HepG2 (cell line): ENCODE data around the gene GFOD1. TPM values are rescaled to one million over a fixed set of nuclear protein-coding genes. Genes with fewer than 3 reads are reported as not detected.

Experiments used
- ATAC-seq: fragments of 200-7000 bp; cut with Tn5 transposase; 3 replicates; pipeline ENCODE4 v1.9.1; 2020; ENCODE audit warnings: mild to moderate bottlenecking, moderate library complexity
- BruUV-seq: library from RNA; stranded (reverse); fragments of 400-500 nt; replicated peaks from 2 replicates; lab custom pipeline; 2021; lab: Mats Ljungman, UMichigan
- CTCF ChIA-PET: fragments of 300-600 bp; formaldehyde crosslinking; extraction: SDS; loops from one replicate; lab custom pipeline; 2021; ENCODE audit warnings: low total read pairs, inconsistent platforms, low intra/inter-chr PET ratio; lab: Yijun Ruan, JAX
- POLR2A ChIA-PET: fragments of 350-600 bp; sonication (Branson Sonifier 250); formaldehyde crosslinking; loops from one replicate; lab custom pipeline; 2020; ENCODE audit warnings: antibody characterized with exemption, inconsistent platforms; lab: Yijun Ruan, JAX
- DNase-seq: peaks from one replicate; pipeline ENCODE4 v3.0.0-alpha.2; 2015; ENCODE audit warnings: low spot score
- FAIRE-seq: peaks from 3 replicates; lab custom pipeline; 2011; peaks lifted over from hg19 to GRCh38; lab: Jason Lieb, UNC
- H2AFZ ChIP-seq: one replicate; pipeline ENCODE4 v1.6.1; 2011; ENCODE audit warnings: low read length, inconsistent platforms
- H3K27ac ChIP-seq: fragments of 300-600 bp; 3 replicates; pipeline ENCODE4 v1.8.0; 2011; ENCODE audit warnings: mixed run types, mild to moderate bottlenecking, mixed read lengths, low read length, inconsistent platforms; ENCODE audit not compliant: insufficient read depth; ENCODE audit errors: extremely low read length
- H3K27me3 ChIP-seq, 2 experiments: fragments of 200-600 bp in 1 of 2; 2 replicates in 1 of 2; 3 replicates in 1 of 2; pipeline versions ENCODE4 v1.6.0 to v1.8.0; 2011; ENCODE audit warnings: low read length in 2 of 2, mild to moderate bottlenecking in 2 of 2, moderate library complexity in 2 of 2, inconsistent platforms in 1 of 2; ENCODE audit not compliant: insufficient read depth in 2 of 2, control insufficient read depth in 1 of 2
- H3K36me3 ChIP-seq, 2 experiments: fragments of 200-600 bp in 1 of 2; replicated peaks in 1 of 2; 2 replicates in 1 of 2; 3 replicates in 1 of 2; pipeline versions ENCODE4 v1.5.1 to v1.8.0; 2011; ENCODE audit warnings: low read length in 2 of 2, inconsistent platforms in 1 of 2; ENCODE audit not compliant: insufficient read depth in 2 of 2, control insufficient read depth in 1 of 2
- H3K4me1 ChIP-seq: 2 replicates; pipeline ENCODE4 v1.5.1; 2012; ENCODE audit warnings: low read length, inconsistent platforms; ENCODE audit not compliant: insufficient read depth
- H3K4me2 ChIP-seq: 2 replicates; pipeline ENCODE4 v1.6.0; 2011; ENCODE audit warnings: low read depth, low read length, inconsistent platforms
- H3K4me3 ChIP-seq, 3 experiments: fragments of 200-600 bp in 1 of 3; sonication (generic), shearing (Covaris generic) in 1 of 3; replicated peaks in 1 of 3; 2 replicates each; pipeline ENCODE4 v1.5.1; 2011 to 2016; ENCODE audit warnings: low read length in 3 of 3, inconsistent platforms in 2 of 3, low read depth in 2 of 3, mild to moderate bottlenecking in 2 of 3, control low read depth in 1 of 3, mixed read lengths in 1 of 3; ENCODE audit not compliant: insufficient read depth in 1 of 3
- H3K79me2 ChIP-seq: one replicate; pipeline ENCODE4 v1.6.1; 2011; ENCODE audit warnings: low read length, inconsistent platforms; ENCODE audit not compliant: insufficient read depth
- H3K9ac ChIP-seq: 2 replicates; pipeline ENCODE4 v1.6.0; 2011; ENCODE audit warnings: mild to moderate bottlenecking, low read depth, low read length, inconsistent platforms; ENCODE audit not compliant: insufficient read depth
- H3K9me3 ChIP-seq: 2 replicates; pipeline ENCODE4 v1.5.1; 2012; ENCODE audit warnings: mild to moderate bottlenecking, low read length
- H4K20me1 ChIP-seq: 2 replicates; pipeline ENCODE4 v1.6.0; 2011; ENCODE audit warnings: inconsistent platforms, mild to moderate bottlenecking, low read length, moderate library complexity; ENCODE audit not compliant: insufficient read depth
- BCLAF1 ChIP-seq: fragments of 450-650 bp; IDR thresholded peaks from 2 replicates; pipeline ENCODE4 v1.6.1; 2017; ENCODE audit warnings: mild to moderate bottlenecking
- CBX1 ChIP-seq: IDR thresholded peaks from one replicate; pipeline ENCODE4 v1.6.1; 2016; ENCODE audit warnings: antibody characterized with exemption, low read depth
- DRAP1 ChIP-seq: IDR thresholded peaks from 2 replicates; pipeline ENCODE4 v1.6.1; 2016; ENCODE audit warnings: missing genetic modification reagents, missing compliant biosample characterization
- FOXA1 ChIP-seq, 2 experiments: fragments of 450-650 bp in 1 of 2; sonication (generic) in 1 of 2; formaldehyde crosslinking in 1 of 2; IDR thresholded peaks; 2 replicates each; pipeline versions ENCODE4 v1.4.0 to v1.6.1; 2016 to 2020; ENCODE audit warnings: missing genetic modification reagents in 1 of 2
- FOXP1 ChIP-seq, 2 experiments: fragments of 450-650 bp in 1 of 2; IDR thresholded peaks; 2 replicates each; pipeline ENCODE4 v1.6.1; 2017 to 2018; ENCODE audit warnings: antibody characterized with exemption in 1 of 2
- GTF2F1 ChIP-seq: fragments of 150-350 bp; IDR thresholded peaks from 2 replicates; pipeline ENCODE4 v1.6.1; 2014; ENCODE audit warnings: low read length
- HOXA7 ChIP-seq: sonication (generic); formaldehyde crosslinking; IDR thresholded peaks from 2 replicates; pipeline ENCODE4 v1.8.1; 2022; ENCODE audit warnings: mild to moderate bottlenecking, missing genetic modification reagents, moderate library complexity
- KDM3A ChIP-seq: IDR thresholded peaks from 2 replicates; pipeline ENCODE4 v1.6.1; 2018; ENCODE audit warnings: low read depth, missing compliant biosample characterization
- NR1H2 ChIP-seq: sonication (generic); formaldehyde crosslinking; IDR thresholded peaks from 2 replicates; pipeline ENCODE4 v1.8.1; 2022; ENCODE audit warnings: low read depth, missing genetic modification reagents, borderline replicate concordance
- NR3C1 ChIP-seq: sonication (generic); formaldehyde crosslinking; IDR thresholded peaks from 2 replicates; pipeline ENCODE4 v1.4.0; 2020; ENCODE audit warnings: missing genetic modification reagents
- PHF21A ChIP-seq: sonication (generic); formaldehyde crosslinking; IDR thresholded peaks from 2 replicates; pipeline ENCODE4 v1.5.0; 2020; ENCODE audit warnings: mild to moderate bottlenecking, missing genetic modification reagents
- SRSF4 ChIP-seq: fragments of 200-400 bp; formaldehyde crosslinking; IDR thresholded peaks from one replicate; pipeline ENCODE4 v1.6.1; 2018; ENCODE audit warnings: mild to moderate bottlenecking, low read depth, low read length, moderate library complexity; ENCODE audit not compliant: poor library complexity, severe bottlenecking
- TP53 ChIP-seq: sonication (generic); formaldehyde crosslinking; conservative IDR thresholded peaks from 2 replicates; pipeline ENCODE4 v1.4.0; 2020; ENCODE audit warnings: missing genetic modification reagents
- U2AF1 ChIP-seq: fragments of 200-400 bp; formaldehyde crosslinking; optimal IDR thresholded peaks from 2 replicates; pipeline ENCODE3; 2017; ENCODE audit warnings: mild to moderate bottlenecking, low read depth, low read length
- ZNF24 ChIP-seq: fragments of 450-650 bp; IDR thresholded peaks from 2 replicates; pipeline ENCODE4 v1.6.1; 2017; ENCODE audit warnings: antibody characterized with exemption, mild to moderate bottlenecking
- ZNF253 ChIP-seq: sonication (generic); formaldehyde crosslinking; IDR thresholded peaks from 2 replicates; pipeline ENCODE4 v1.8.0; 2022; ENCODE audit warnings: mild to moderate bottlenecking, missing genetic modification reagents, borderline replicate concordance
- ZNF430 ChIP-seq: sonication (generic); formaldehyde crosslinking; IDR thresholded peaks from 2 replicates; pipeline ENCODE4 v1.9.0; 2021; ENCODE audit warnings: mild to moderate bottlenecking, missing genetic modification reagents
- ZNF562 ChIP-seq: sonication (generic); formaldehyde crosslinking; IDR thresholded peaks from 2 replicates; pipeline ENCODE4 v1.8.0; 2022; ENCODE audit warnings: missing genetic modification reagents, borderline replicate concordance
- ZNF749 ChIP-seq: sonication (generic); formaldehyde crosslinking; IDR thresholded peaks from 2 replicates; pipeline ENCODE4 v1.8.0; 2022; ENCODE audit warnings: mild to moderate bottlenecking, missing genetic modification reagents, moderate library complexity, borderline replicate concordance
- WGBS: methylation state at CpG from one replicate; pipeline ENCODE4 v1.1.6; 2017; ENCODE audit warnings: low lambda C conversion rate; 5-methylcytosine and 5-hydroxymethylcytosine counted together
- in situ Hi-C: cut with HindIII; loops from 2 replicates; pipeline ENCODE4 v1.10.0; 2017; ENCODE audit warnings: low pct_unique_long_range_greater_than_20kb; ENCODE audit not compliant: extremely low pct_ligation_motif_present
- intact Hi-C: fragments of 100-400 bp; cut with micrococcal nuclease; formaldehyde crosslinking; loops from one replicate; pipeline ENCODE4 v1.10.0; 2022; ENCODE audit not compliant: unreplicated experiment
- polyA plus RNA-seq, 8 experiments: library from polyadenylated mRNA; depleted of rRNA in 3 of 8; stranded (reverse) in 7 of 8; unstranded in 1 of 8; fragments of >200 nt; fragmentation: Illumina TruSeq in 4 of 8; extraction: Trizol in 4 of 8; gene quantifications; 2 replicates each; pipeline versions ENCODE4 v1.2.1 to v1.2.3, GENCODE V29; 2011 to 2016; ENCODE audit warnings: low read depth in 4 of 8, missing spikeins in 1 of 8, mixed read lengths in 1 of 8; ENCODE audit not compliant: insufficient read depth in 1 of 8
- total RNA-seq, 5 experiments: library from RNA; depleted of rRNA; stranded (reverse); fragments of >200 nt; fragmentation: Illumina TruSeq; extraction: Trizol; gene quantifications; 2 replicates each; pipeline ENCODE4 v1.2.3, GENCODE V29; 2016; ENCODE audit warnings: low read depth in 1 of 5

Gene GFOD1
- total and polyA plus RNA-seq, 2 of the 13 experiments (the other 11 are each of a cell fraction or from before 2014, with no cell fraction given): 1.9 to 6.4 TPM

- no TSS peak for BruUV-seq
- peaks cover 18% of the 10 kb centered on the region for H3K4me1 ChIP-seq
- ATAC-seq (no peak), DNase-seq (no peak), FAIRE-seq (no peak)
- WGBS: 62% methylated on average over 3 of the region's 3 CpGs
- no peak overlapping the region for H3K9ac ChIP-seq
- no peaks in the 10 kb centered on the region for H3K27me3 ChIP-seq
- no peak overlapping the region for H3K27ac ChIP-seq
- CTCF ChIA-PET: no interaction called here
- H3K4me2 ChIP-seq: no peak overlapping the region
- H3K36me3 ChIP-seq: no peaks in the 10 kb centered on the region
- no peaks in the 10 kb centered on the region for H4K20me1 ChIP-seq
- H3K79me2 ChIP-seq: no peaks in the 10 kb centered on the region
- no peak overlapping the region for H3K4me3 ChIP-seq
- H2AFZ ChIP-seq: no peak overlapping the region
- intact Hi-C loops (no loop called here), in situ Hi-C loops (no loop called here)
- TF ChIP-seq NR3C1 (CRISPR knock-in tag): no peak
- no peak for TF ChIP-seq PHF21A (CRISPR knock-in tag)
- TF ChIP-seq FOXA1 (IDR thresholded peaks at IDR 0.05): no peak
- no peak for TF ChIP-seq FOXA1 (CRISPR knock-in tag; IDR thresholded peaks at IDR 0.05)
- TF ChIP-seq CBX1: no peak
- TF ChIP-seq BCLAF1: no peak
- TF ChIP-seq ZNF24: no peak
- no peaks in the 10 kb centered on the region for H3K9me3 ChIP-seq
- POLR2A ChIA-PET: no interaction called here
Observed at GRCh38 chr6:13500915-13501314, 13.5 kb upstream of the GFOD1 start.

- Histone ChIP-seq H4K20me1 (no peaks in the 10 kb centered on the region), H3K4me2 (no peak overlapping the region), H3K9ac (no peak overlapping the region), H3K27me3 (no peaks in the 10 kb centered on the region), H3K4me1 (peaks cover 14% of the 10 kb centered on the region), H3K27ac (no peak overlapping the region), H3K4me3 (no peak overlapping the region), H3K36me3 (no peaks in the 10 kb centered on the region), H3K9me3 (no peaks in the 10 kb centered on the region), H3K79me2 (no peaks in the 10 kb centered on the region), H2AFZ (no peak overlapping the region)
- POLR2A ChIA-PET: no interaction called here
- ATAC-seq (peak; percentile 48; the same call in 2 of the 3 replicates), FAIRE-seq (no peak), DNase-seq (no peak)
- in situ Hi-C loops (no loop called here), intact Hi-C loops (no loop called here)
- no TSS peak for BruUV-seq
- 0% methylated on average over 1 of the region's 1 CpG for WGBS
- CTCF ChIA-PET: no interaction called here
- TF ChIP-seq ZNF430 (CRISPR knock-in tag) (no peak), U2AF1 (no peak), ZNF562 (CRISPR knock-in tag) (no peak), TP53 (CRISPR knock-in tag) (no peak), DRAP1 (CRISPR knock-in tag) (no peak), ZNF253 (CRISPR knock-in tag) (no peak), GTF2F1 (no peak), HOXA7 (CRISPR knock-in tag) (no peak), FOXP1 (IDR thresholded peaks at IDR 0.05) (no peak), FOXP1 (CRISPR knock-in tag; IDR thresholded peaks at IDR 0.05) (no peak), SRSF4 (no peak), KDM3A (no peak), ZNF749 (no peak), NR1H2 (CRISPR knock-in tag) (no peak)
Observed at GRCh38 chr6:13500264-13500663, 12.9 kb upstream of the GFOD1 start.
